Measurements from ENCODE around the gene NEMP1.
A peak's percentile ranks its signal among the peaks of the same experiment; 100 is the strongest.

Gene NEMP1

GRCh38 chr12:57107456-57108155, 29.0 kb upstream of the NEMP1 start:
- no peak for DNase-seq

DNA sequence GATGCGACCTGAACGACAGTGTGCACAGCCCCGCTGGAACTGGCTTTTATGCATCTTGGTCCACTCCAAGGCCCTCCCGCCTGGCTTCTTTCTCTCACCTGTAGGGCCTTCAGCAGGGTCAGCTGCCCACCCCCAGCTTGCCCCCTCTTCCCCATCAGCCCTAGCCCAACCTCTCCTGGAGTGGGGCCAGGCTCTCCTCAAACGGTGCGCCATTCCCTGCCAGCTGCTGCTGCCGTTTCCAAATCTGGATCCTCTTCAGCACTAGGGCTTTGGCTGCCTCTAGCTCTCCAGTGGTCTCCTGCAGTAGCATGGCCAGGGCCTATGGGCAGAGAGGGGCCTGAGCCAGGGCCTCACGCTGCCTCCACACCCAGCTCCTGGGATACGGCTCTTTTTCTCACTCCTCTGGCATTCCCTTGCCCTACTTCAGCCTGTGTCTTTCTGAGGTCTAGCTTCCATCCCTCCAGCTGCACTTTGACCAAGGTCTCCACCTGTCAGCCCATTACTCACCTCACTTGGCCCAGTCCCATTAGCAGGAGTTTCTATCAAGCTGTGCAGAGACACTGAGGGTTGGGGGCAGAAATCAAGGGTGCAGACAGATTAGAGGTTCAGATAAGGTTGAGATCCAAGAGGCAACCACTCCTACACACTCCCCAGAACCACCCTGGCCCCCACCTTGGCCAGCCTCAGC, 27.6 kb upstream of the NEMP1 start:
- DNase-seq, result no peak

DNA sequence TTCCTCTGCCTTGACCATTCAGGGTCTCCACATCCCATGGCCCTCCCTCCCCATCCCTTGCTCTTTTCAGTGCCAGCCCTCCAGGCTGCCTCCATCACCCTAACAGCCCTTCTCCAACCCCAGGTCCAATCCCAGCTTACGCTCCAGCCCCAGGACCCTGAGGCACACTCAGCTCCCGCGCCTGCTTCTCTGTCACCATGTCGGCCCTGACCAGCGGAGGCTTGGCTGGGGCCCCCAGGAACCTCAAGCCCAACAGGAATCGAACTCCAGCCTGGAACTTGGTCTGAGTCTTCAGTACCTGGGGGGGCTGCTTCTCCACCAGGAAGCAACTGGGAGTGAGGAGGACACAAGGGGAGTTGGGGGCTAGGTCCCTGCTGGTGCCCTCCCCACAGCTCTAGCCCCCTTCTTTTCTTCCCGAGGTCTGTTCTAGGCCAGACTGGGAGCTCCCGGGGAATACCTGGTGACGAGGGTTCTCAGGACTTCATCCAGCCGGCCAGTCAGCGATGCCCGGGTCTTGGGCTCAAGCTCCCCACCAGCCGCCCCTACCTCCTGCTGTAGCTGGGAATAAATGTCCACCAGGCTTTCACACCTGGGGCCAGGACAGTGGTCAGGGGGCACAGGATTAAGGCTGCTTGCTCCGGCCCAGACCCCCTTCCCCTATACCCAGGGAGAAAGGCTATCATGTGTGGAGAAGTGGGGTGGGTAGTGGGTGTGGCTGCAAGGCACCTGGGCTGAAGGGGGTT, 26.6 kb upstream of the NEMP1 start:
- no peak for DNase-seq

DNA sequence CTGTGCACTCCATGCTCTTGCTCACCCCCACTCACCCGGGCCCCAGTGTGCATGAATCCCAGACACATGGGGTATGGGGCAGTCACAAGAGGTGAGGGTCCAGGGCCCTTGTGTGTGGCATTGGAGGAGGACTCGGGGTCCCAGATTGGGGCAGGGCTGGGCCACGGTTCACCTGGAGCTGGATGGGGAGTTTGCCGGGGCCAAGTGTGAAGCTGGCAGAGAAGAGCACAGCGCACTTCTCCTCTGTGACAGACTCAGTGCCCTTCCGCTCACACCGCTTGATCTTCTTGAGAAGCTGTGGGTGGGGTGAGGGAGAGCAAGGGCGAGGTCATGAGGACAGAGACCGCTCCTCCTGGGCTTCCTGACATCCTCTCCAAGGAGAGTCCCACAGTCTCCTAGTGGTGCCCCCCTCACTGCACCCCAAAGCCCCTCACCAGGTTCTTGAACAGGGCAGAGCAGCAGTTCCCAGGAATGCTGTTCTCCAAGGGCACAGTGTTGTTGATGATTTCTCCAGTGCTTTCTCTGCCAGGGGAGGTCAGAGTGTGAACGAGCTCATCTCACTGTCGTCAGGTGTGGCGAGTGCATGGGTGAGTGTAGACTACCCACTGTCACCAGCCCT, 25.8 kb upstream of the NEMP1 start:
- DNase-seq, result no peak

DNA sequence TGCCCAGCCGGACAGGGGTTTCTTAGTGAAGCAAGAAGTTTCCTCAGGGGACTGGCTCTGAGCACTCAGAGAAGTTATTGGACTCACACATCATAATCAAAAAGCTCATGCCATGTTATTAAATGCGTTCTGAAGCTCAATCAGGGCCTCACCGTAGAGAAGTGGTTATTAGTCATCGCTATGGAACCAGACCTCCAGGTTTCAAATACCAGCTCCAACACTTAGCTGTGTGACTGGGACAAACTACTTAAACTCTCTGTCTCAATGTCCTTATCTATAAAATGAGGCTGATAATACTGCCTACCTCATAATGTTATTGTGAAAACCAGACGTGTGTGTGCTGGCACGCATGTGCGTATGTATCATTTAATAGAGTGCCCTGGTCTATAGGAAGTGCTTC, 25.3 kb upstream of the NEMP1 start:
- no peak for DNase-seq

DNA sequence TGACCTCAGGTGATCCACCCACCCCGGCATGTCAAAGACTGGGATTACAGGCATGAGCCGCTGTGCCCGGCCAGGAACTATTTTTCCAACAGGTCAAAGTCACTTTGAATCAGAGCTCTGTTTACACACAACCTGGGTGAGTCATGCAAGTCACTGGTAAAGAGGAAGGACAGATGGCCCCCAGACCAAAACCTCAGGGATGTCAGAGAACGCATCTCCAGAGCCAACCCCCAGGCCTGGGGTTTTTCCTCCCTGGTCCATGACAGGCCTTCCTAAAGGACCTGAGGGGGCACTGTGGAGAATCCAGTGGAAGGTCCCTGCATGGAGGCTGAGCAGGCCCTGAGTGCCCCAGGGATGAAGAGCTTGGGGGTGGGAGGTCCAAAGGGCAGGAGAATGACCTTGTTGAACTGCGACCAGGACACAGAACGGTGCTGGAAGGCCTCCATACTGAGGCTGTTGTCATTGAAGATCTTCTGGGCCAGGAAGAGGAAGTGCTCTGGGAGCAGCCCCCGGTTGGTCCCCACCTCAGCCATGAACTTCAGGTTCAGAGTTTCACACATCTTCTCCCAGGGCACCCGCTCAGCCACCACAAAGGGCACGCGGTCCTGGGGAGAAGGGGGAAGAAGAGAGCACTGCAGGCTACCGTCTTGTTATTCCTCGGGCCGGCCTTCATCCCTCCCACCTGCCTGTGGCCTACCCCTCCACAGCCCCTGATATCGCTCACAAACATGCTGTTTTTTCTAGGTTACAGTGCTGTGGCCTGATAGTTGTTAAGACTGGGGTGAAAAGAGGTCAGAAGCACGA, 23.5 kb upstream of the NEMP1 start:
- DNase-seq, result no peak

DNA sequence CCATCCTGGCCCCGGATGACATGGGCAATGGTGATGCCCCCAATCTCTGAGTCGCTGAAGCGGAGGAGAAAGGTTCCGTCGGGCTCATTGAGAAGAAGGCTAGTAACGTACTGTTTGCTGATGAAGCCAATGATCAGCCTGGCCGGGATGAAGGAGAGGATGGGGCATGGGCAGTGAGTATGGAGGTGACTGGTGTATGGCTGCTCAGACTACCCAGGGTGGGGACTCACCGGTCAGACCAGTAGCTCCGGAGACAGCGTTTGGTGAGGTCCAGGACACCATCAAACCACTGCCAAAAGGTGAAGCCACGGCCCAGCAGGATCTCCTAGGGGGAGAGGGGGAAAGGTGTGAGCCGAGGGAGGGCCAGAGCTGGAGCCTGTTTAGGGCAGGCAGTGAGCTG, 21.2 kb upstream of the NEMP1 start:
- no peak for DNase-seq

GRCh38 chr12:57099047-57099714, 20.6 kb upstream of the NEMP1 start:
- no peak for DNase-seq

GRCh38 chr12:57098546-57098945, 20.0 kb upstream of the NEMP1 start:
- no peak for DNase-seq

GRCh38 chr12:57097554-57097835, 18.9 kb upstream of the NEMP1 start:
- no peak for DNase-seq

DNA sequence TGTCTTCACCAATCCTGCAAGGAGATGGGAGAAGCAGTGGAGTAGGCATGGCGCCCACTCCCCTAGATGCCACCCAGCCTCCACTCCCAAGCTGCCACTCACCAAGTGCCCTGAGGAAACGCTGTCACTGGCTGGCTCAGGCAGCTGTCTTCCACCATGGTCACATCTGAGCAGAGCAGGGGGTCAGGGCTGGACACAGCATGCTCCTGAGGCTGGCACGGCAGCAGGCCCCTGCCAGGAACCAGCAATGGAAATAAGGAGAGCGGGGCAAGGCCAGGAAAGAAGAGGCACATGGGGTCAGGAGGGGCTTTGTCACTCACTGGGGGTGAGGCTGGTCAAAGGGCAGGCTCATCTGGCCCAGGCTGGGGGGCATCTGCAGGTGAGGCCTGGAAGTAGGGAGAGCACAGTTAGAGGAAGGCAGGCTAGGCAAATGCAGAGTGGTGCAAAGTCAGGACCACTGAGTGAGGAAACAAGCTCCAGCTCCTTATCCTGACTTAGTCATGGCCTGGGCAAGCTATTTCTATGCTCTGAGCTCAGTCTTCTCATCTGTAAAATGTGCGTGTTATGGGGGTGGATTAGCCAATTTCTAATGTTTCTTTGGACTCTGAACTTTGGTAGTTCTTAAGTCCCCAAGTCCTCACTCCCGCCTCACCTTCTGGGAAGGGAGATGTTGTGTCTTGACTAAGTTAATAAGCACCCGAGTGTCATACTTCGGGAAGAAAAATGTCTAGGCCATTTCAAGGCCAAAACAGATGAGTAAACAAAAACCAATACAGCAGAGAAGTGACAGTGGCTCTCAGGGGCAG, 18.4 kb upstream of the NEMP1 start:
- no peak for DNase-seq

GRCh38 chr12:57096099-57096572, 17.5 kb upstream of the NEMP1 start:
- no peak for DNase-seq

- DNase-seq, result no peak
These were observed 16.8 kb upstream of the NEMP1 start for GRCh38 chr12:57095440-57095839.

DNA sequence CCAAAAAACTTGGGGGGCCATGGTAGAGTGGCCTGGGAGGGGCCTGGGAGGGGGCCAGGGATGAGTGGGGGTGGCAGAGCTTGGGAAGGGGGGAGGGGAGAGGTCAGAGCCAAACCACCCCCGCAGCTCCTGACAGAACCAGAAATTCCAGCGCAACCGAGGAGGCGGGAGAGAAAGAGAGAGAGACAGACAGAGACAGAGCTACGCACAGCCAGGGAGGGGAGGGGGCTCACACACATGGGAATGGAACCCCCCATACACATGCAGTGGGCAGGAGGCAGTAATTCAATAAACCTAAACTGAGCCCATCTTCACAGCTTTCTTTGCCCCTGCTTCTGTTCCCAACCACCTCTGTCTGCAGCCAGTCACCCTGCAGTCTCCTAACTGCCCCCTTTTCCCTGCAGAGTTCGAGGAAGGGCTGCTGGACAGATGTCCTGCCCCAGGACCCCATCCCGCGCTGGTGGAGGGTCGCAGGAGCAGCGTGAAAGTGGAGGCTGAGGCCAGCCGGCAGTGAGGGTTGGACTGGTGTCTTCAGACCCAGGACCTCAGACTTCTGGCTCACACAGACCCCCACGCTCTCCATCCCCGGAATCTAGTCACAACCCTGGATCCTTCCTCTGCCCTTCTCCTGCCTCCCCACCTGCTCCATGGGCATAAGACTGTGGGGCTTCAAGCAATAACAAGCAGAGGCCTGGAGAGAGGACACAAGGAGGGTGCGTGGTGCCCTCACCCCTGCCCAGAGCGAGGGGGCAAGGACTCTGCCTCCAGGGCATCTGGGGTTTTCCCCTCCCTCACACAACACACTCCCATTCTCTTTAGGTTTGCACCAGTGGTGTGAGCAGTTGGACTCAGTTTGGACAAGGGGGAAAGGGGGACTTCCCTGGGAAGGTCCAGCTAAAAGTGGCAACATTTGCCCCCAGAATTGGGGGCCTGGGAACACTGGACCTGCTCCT, 15.9 kb upstream of the NEMP1 start:
- DNase-seq, result no peak

DNA sequence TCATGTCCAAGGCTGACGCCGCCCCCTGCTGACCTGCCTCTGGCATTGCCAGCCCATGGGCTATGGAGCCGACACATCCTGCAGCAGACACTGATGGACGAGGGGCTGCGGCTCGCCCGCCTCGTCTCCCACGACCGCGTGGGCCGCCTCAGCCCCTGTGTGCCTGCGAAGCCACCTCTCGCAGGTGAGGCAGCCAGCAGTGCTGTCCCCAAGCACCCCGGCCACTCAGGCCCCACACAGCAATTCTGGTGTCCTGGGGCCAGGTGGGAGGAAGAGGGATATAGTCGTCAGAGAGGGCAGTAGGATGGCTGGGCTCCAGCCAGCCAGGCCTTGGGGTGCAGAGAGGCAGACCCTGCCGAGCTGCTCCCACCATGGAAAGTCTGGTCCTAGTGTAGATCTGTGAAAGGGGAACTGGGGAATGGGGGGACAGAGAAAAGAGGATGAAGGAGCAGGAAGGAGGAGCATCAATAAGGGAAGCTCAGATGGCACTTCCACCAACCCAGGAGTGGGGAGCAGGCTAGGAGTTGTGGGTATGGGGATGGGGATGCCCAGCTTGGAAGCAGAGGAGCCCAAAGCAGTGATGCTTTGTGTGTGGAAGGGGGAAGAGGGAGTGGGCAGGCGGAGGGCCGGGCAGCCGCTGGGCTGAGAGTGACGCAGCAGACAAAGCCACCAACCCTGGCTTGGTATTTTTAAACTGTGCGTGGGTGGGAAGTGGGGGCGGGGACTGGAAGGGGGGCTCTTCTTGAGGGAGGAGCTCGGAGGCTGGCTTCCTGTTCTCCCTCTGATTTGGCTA, 15.0 kb upstream of the NEMP1 start:
- DNase-seq, result peak; percentile 87

DNA sequence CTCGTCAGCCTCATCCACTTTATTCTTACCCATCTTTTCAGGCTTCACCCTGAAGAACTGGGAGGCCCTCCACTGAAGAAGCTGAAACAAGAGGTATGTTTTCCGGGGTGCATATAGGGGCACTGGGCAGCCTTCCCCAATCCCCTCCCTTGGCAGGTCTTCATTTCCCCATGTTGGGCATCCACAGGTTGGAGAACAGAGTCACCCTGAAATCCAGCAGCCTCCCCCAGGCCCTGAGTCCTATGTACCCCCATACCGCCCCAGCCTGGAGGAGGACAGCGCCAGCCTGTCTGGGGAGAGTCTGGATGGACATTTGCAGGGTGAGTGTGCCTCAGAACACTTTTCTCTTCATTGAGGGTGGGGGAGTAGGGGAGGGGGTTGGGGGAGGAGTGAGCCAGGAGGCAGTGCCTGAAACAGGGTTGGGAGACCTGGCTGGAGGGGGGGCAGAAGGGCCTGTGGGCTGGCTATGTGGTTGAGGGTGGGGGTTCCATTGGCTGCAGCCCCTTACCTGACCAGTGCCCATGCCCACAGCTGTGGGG, 14.4 kb upstream of the NEMP1 start:
- no peak for DNase-seq

DNA sequence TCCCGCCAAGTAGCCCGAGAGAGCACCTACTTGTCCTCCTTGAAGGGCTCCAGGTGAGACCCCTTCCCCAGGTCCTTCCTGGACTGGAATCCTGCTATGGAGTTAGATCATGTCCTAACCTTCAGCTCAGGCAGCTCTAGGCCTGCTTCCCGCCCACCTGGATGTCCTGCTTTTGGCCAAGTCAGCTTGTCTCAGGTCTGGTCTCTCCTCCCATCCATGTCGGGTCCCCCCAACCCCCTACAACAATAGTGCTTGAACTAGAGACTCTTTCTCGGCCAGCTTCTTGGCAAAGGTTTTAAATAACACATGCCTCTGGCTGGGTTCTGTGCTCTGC, 13.9 kb upstream of the NEMP1 start:
- no peak for DNase-seq

- DNase-seq, result no peak
These were observed 13.3 kb upstream of the NEMP1 start for GRCh38 chr12:57091638-57092528.

Measured in left hindlimb (tissue), 1 donor.